Measurements from ENCODE around the gene FAH. TPM values are rescaled to one million over a fixed set of nuclear protein-coding genes. Genes with fewer than 3 reads are reported as not detected.

FAH gene
- total RNA-seq, 1 experiment from 2014 or later = 21.5 TPM

DNA sequence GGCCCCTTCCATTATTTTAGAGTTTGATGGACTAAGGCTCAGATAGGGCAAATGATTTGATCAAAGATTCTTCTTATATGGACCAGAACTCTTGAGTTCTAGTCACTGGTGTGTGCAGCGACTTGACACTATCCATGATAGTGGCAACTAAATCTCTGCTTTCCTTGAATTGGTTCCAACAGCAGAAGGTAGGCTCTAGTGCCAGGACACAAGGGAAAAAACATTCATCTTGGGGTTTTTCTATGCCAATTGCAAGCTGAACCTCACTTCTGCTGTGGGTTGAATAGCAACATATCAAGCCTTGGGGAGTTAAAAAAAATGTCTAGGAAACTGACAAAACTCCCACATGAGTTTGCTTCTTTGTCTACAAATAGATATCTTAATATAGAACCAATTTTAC is 64.1 kb downstream of the FAH start:
- no peaks in the 10 kb centered on the region for H3K27me3 ChIP-seq (ENCODE audit: insufficient read depth, low read length)
- no peak overlapping the region for H3K23ac ChIP-seq (ENCODE audit: insufficient read length, low read depth, low read length)
- H3K18ac ChIP-seq (ENCODE audit: insufficient read length, low read depth, low read length) = no peak overlapping the region
- no peaks in the 10 kb centered on the region for H3K79me1 ChIP-seq (ENCODE audit: insufficient read depth, low read depth, low read length, poor library complexity, severe bottlenecking)
- H3K23me2 ChIP-seq (ENCODE audit: insufficient read length, low read depth, low read length, poor library complexity, severe bottlenecking) = no peaks in the 10 kb centered on the region
- no CpG with 5 or more reads among the region's 1 CpG for WGBS (ENCODE audit: extremely low coverage, insufficient read length, low lambda C conversion rate)
- H3K79me2 ChIP-seq (ENCODE audit: insufficient read depth, low read length) = no peaks in the 10 kb centered on the region
- H3T11ph ChIP-seq (ENCODE audit: low read length) = no peak overlapping the region
- Mint-ChIP-seq H3K9me3 (peaks cover 5 to 7% of the 10 kb centered on the region in 2 experiments), H3K36me3 (ENCODE audit: insufficient read depth in 1 of 3, low read depth in 3 of 3) (no peaks in the 10 kb centered on the region), H3K27ac (no peak overlapping the region), H3K27me3 (ENCODE audit: low read depth) (peaks cover 2% of the 10 kb centered on the region), H3K4me1 (no peaks in the 10 kb centered on the region), H3K4me3 (no peak overlapping the region)
- no peak overlapping the region for H3K4ac ChIP-seq (ENCODE audit: low read depth, low read length)
- no peak overlapping the region for H4K5ac ChIP-seq (ENCODE audit: insufficient read length, low read depth, low read length)
- H2BK120ac ChIP-seq (ENCODE audit: low read depth, low read length, poor library complexity, severe bottlenecking) = no peak overlapping the region
- H3K4me2 ChIP-seq (ENCODE audit: insufficient read depth, insufficient read length, low read length) = no peak overlapping the region
- H2AK5ac ChIP-seq (ENCODE audit: insufficient read length, low read length) = no peak overlapping the region
- H3K27ac ChIP-seq (ENCODE audit: insufficient read length, low read depth, low read length) = no peak overlapping the region
- H3K56ac ChIP-seq (ENCODE audit: insufficient read length, low read depth, low read length) = no peak overlapping the region
- TF ChIP-seq, protein P1, sequence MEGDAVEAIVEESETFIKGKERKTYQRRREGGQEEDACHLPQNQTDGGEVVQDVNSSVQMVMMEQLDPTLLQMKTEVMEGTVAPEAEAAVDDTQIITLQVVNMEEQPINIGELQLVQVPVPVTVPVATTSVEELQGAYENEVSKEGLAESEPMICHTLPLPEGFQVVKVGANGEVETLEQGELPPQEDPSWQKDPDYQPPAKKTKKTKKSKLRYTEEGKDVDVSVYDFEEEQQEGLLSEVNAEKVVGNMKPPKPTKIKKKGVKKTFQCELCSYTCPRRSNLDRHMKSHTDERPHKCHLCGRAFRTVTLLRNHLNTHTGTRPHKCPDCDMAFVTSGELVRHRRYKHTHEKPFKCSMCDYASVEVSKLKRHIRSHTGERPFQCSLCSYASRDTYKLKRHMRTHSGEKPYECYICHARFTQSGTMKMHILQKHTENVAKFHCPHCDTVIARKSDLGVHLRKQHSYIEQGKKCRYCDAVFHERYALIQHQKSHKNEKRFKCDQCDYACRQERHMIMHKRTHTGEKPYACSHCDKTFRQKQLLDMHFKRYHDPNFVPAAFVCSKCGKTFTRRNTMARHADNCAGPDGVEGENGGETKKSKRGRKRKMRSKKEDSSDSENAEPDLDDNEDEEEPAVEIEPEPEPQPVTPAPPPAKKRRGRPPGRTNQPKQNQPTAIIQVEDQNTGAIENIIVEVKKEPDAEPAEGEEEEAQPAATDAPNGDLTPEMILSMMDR (conservative IDR thresholded peaks at IDR 0.05) = no peak
- H3K9ac ChIP-seq (ENCODE audit: extremely low read depth, insufficient read length, low read length) = no peak overlapping the region
- H4K8ac ChIP-seq (replicated peaks; ENCODE audit: insufficient read length, low read depth, low read length) = no peak overlapping the region
- H3K4me1 ChIP-seq (ENCODE audit: insufficient read depth, low read length) = no peaks in the 10 kb centered on the region
- no peak overlapping the region for H2BK20ac ChIP-seq (ENCODE audit: low read depth, low read length, poor library complexity, severe bottlenecking)
- no peaks in the 10 kb centered on the region for H4K20me1 ChIP-seq (ENCODE audit: control insufficient read depth, insufficient read depth, insufficient read length)
- no peak overlapping the region for H2BK5ac ChIP-seq (ENCODE audit: insufficient read length, low read length)
- H3K9me3 ChIP-seq (ENCODE audit: control insufficient read depth, low read depth, low read length) = no peaks in the 10 kb centered on the region
- no peak overlapping the region for H2AFZ ChIP-seq (ENCODE audit: low read length)
- H4K91ac ChIP-seq (ENCODE audit: insufficient read length, low read depth, low read length) = no peak overlapping the region
- no peak overlapping the region for H3K14ac ChIP-seq (ENCODE audit: insufficient read depth, low read length)
- no peak overlapping the region for H2BK12ac ChIP-seq (ENCODE audit: insufficient read length, low read depth, low read length)
- DNase-seq = no peak
- H2BK15ac ChIP-seq (ENCODE audit: low read depth, low read length) = no peak overlapping the region

Data from H9 (cell line).